ENCODE data around the gene DNAJC2.

DNA sequence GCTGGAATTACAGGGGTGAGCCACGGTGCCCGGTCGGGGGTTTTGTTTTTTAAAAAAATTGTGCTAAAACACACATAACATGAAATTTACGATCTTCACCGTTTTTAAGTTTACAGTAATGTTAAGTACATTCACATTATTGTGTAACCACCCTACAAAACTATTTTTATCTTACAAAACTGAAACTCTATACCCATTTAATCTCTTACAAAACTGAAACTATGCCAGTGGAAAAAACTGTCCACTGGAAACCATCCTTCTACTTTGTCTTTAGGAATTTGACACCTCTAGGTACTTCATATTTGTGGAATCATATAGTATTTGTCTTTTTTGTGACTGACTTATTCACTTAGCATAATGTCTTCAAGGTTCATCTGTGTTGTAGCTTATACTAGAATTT, 1.8 kb upstream of the DNAJC2 start:
- TF ChIP-seq, protein P1, sequence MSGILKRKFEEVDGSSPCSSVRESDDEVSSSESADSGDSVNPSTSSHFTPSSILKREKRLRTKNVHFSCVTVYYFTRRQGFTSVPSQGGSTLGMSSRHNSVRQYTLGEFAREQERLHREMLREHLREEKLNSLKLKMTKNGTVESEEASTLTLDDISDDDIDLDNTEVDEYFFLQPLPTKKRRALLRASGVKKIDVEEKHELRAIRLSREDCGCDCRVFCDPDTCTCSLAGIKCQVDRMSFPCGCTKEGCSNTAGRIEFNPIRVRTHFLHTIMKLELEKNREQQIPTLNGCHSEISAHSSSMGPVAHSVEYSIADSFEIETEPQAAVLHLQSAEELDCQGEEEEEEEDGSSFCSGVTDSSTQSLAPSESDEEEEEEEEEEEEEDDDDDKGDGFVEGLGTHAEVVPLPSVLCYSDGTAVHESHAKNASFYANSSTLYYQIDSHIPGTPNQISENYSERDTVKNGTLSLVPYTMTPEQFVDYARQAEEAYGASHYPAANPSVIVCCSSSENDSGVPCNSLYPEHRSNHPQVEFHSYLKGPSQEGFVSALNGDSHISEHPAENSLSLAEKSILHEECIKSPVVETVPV (CRISPR knock-in tag; IDR thresholded peaks at IDR 0.05) = no peak
- TF ChIP-seq ZNF8 (CRISPR knock-in tag; IDR thresholded peaks at IDR 0.05) (no peak), ZFP30 (CRISPR knock-in tag; IDR thresholded peaks at IDR 0.05) (no peak), ZFP3 (CRISPR knock-in tag; IDR thresholded peaks at IDR 0.05) (no peak), BACH2 (CRISPR knock-in tag; IDR thresholded peaks at IDR 0.05; ENCODE audit: borderline replicate concordance) (no peak), CSDC2 (CRISPR knock-in tag; IDR thresholded peaks at IDR 0.05) (no peak), PPARA (CRISPR knock-in tag; IDR thresholded peaks at IDR 0.05; ENCODE audit: borderline replicate concordance) (no peak), RARB (CRISPR knock-in tag; IDR thresholded peaks at IDR 0.05) (no peak)
- TF ChIP-seq, protein P2, sequence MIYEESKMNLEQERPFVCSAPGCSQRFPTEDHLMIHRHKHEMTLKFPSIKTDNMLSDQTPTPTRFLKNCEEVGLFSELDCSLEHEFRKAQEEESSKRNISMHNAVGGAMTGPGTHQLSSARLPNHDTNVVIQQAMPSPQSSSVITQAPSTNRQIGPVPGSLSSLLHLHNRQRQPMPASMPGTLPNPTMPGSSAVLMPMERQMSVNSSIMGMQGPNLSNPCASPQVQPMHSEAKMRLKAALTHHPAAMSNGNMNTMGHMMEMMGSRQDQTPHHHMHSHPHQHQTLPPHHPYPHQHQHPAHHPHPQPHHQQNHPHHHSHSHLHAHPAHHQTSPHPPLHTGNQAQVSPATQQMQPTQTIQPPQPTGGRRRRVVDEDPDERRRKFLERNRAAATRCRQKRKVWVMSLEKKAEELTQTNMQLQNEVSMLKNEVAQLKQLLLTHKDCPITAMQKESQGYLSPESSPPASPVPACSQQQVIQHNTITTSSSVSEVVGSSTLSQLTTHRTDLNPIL (CRISPR knock-in tag; IDR thresholded peaks at IDR 0.05; ENCODE audit: low read depth) = no peak
- TF ChIP-seq, protein P3, sequence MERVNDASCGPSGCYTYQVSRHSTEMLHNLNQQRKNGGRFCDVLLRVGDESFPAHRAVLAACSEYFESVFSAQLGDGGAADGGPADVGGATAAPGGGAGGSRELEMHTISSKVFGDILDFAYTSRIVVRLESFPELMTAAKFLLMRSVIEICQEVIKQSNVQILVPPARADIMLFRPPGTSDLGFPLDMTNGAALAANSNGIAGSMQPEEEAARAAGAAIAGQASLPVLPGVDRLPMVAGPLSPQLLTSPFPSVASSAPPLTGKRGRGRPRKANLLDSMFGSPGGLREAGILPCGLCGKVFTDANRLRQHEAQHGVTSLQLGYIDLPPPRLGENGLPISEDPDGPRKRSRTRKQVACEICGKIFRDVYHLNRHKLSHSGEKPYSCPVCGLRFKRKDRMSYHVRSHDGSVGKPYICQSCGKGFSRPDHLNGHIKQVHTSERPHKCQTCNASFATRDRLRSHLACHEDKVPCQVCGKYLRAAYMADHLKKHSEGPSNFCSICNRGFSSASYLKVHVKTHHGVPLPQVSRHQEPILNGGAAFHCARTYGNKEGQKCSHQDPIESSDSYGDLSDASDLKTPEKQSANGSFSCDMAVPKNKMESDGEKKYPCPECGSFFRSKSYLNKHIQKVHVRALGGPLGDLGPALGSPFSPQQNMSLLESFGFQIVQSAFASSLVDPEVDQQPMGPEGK (CRISPR knock-in tag; IDR thresholded peaks at IDR 0.05; ENCODE audit: borderline replicate concordance) = no peak
- TF ChIP-seq, protein P4, sequence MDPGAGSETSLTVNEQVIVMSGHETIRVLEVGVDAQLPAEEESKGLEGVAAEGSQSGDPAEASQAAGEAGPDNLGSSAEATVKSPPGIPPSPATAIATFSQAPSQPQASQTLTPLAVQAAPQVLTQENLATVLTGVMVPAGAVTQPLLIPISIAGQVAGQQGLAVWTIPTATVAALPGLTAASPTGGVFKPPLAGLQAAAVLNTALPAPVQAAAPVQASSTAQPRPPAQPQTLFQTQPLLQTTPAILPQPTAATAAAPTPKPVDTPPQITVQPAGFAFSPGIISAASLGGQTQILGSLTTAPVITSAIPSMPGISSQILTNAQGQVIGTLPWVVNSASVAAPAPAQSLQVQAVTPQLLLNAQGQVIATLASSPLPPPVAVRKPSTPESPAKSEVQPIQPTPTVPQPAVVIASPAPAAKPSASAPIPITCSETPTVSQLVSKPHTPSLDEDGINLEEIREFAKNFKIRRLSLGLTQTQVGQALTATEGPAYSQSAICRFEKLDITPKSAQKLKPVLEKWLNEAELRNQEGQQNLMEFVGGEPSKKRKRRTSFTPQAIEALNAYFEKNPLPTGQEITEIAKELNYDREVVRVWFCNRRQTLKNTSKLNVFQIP (CRISPR knock-in tag; IDR thresholded peaks at IDR 0.05; ENCODE audit: borderline replicate concordance, low read depth) = no peak
